ENCODE results near the gene RTF1. TPM values are rescaled to one million over a fixed set of nuclear protein-coding genes. Genes with fewer than 3 reads are reported as not detected.
"Not testable (repeated sequence)": the region's sequence is repeated elsewhere in the genome, so short reads cannot be mapped to it uniquely, and the experiment has no call there.

RTF1 gene
- total and polyA plus RNA-seq, 8 donors: 7.9 to 17.3 (median 10.3) TPM

DNA sequence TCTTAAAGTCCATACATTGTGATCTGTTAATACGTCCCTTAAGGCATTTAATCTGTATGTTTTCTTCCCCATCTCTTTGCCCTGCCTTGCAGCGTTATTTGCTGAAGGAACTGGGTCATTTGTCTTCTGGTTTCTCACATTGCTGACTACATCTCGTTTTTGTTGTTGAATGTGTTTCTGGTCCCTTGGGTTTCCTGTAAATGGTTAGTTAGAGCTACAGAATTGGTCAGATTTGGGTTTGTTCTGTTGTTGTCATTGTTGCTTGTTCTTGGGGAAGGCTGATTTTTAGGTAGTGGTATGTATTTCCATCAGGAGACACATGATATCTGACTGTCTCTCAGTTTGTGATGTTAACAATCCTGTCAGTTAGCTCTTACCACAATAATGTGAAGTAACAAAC is 49.8 kb downstream of the RTF1 start:
- no peak for FAIRE-seq
- 52 to 63% methylated on average over 3 of the region's 3 CpGs for WGBS, 2 donors

GRCh38 chr15:41469644-41470043 is 52.7 kb downstream of the RTF1 start:
- peaks cover 6 to 53% (median 10%) of the 10 kb centered on the region in 3 donors for H3K36me3 ChIP-seq
- DNase-seq; intact Hi-C loops (cut with DNase I); H3K27me3 ChIP-seq; H3K4me1 ChIP-seq; H3K4me3 ChIP-seq; ATAC-seq; H3K27ac ChIP-seq; H3K9me3 ChIP-seq; FAIRE-seq: not testable (repeated sequence)
- WGBS, 2 donors: 98 to 99% methylated on average over 6 of the region's 6 CpGs

More for the DNA sequence above, 49.8 kb downstream of the RTF1 start:
- intact Hi-C loops (cut with DNase I): no loop called here
- ATAC-seq (no peak), DNase-seq (no peak)
- no peak overlapping the region for H3K27ac ChIP-seq
- TF ChIP-seq CTCF (IDR thresholded peaks at IDR 0.05): no peak
- H3K27me3 ChIP-seq: no peaks in the 10 kb centered on the region
- no peaks in the 10 kb centered on the region for H3K9me3 ChIP-seq
- H3K4me1 ChIP-seq: no peaks in the 10 kb centered on the region
- H3K4me3 ChIP-seq: no peak overlapping the region
- H3K36me3 ChIP-seq: peaks cover 2 to 41% (median 6%) of the 10 kb centered on the region in 3 donors

DNA sequence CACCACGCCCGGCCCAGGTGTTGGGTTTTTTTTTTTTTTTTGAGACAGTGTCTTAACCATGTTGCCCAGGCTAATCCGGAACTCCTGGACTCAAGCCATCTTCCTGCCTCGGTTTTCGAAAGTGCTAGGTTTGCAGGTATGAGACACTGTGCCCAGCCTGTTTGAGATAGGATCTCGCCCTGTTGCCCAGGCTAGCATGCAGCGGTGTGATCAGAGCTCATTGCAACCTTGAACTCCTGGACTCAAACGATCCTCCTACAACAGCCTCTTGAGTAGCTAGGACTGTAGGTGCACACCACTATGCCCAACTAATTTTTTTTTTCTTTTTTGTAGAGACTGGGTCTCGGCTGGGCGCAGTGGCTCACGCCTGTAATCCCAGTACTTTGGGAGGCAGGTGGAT is 56.5 kb downstream of the RTF1 start:
- WGBS, 2 donors: 87 to 88% methylated on average over 11 of the region's 11 CpGs
- Histone ChIP-seq H3K27ac (no peak overlapping the region), H3K4me3 (no peak overlapping the region), H3K9me3 (no peaks in the 10 kb centered on the region), H3K4me1 (no peaks in the 10 kb centered on the region), H3K27me3 (no peaks in the 10 kb centered on the region), H3K36me3 (peaks cover 0 to 70% (median 33%) of the 10 kb centered on the region in 3 donors)
- ATAC-seq: no peak
- TF ChIP-seq CTCF (IDR thresholded peaks at IDR 0.05): no peak
- no peak for FAIRE-seq
- no peak for DNase-seq
- intact Hi-C loops (cut with DNase I): no loop called here

GRCh38 chr15:41474436-41474835 is 57.5 kb downstream of the RTF1 start:
- whole genome bisulfite sequencing, 2 donors: 86 to 87% methylated on average over 8 of the region's 8 CpGs
- DNase-seq (no peak), ATAC-seq (peak in 1 of 4 donors; percentile 40), FAIRE-seq (no peak)
- Histone ChIP-seq H3K9me3 (no peaks in the 10 kb centered on the region), H3K27ac (no peak overlapping the region), H3K4me1 (no peaks in the 10 kb centered on the region), H3K27me3 (no peaks in the 10 kb centered on the region), H3K36me3 (peaks cover 0 to 72% (median 36%) of the 10 kb centered on the region in 3 donors), H3K4me3 (no peak overlapping the region)
- no peak for TF ChIP-seq CTCF (IDR thresholded peaks at IDR 0.05)
- intact Hi-C loops (cut with DNase I): no loop called here

- intact Hi-C loops (cut with DNase I): no loop called here
- DNase-seq: no peak
- no peak overlapping the region for H3K4me3 ChIP-seq
- H3K27ac ChIP-seq: no peak overlapping the region
- WGBS, 2 donors: 85 to 87% methylated on average over 2 of the region's 2 CpGs
- peaks cover 0 to 70% (median 36%) of the 10 kb centered on the region in 3 donors for H3K36me3 ChIP-seq
- ATAC-seq: peak in 2 of 4 donors; percentile 45 to 55
- no peaks in the 10 kb centered on the region for H3K4me1 ChIP-seq
- FAIRE-seq: no peak
- TF ChIP-seq CTCF (IDR thresholded peaks at IDR 0.05): no peak
- no peaks in the 10 kb centered on the region for H3K27me3 ChIP-seq
- no peaks in the 10 kb centered on the region for H3K9me3 ChIP-seq
These were observed 58.0 kb downstream of the RTF1 start for GRCh38 chr15:41474941-41475340.
